HFF-Myc (cell line): ENCODE measurements around the gene GJB4.
"Not testable (repeated sequence)": the region's sequence is repeated elsewhere in the genome, so short reads cannot be mapped to it uniquely, and the experiment has no call there.

ENCODE experiments used
- DNase-seq: peaks from one replicate; pipeline ENCODE4 v3.0.0-alpha.2; 2011; ENCODE audit warnings: low read depth; ENCODE audit errors: extremely low read depth
- H3K4me3 ChIP-seq: replicated peaks from 2 replicates; pipeline ENCODE4 v1.5.1; 2011; ENCODE audit warnings: low read depth, mild to moderate bottlenecking, control low read depth, low read length
- CTCF ChIP-seq: IDR thresholded peaks from 2 replicates; pipeline ENCODE4 v1.5.1; 2012; ENCODE audit warnings: mild to moderate bottlenecking, low read depth, low read length, control low read depth; ENCODE audit errors: missing control alignments

The GJB4 gene

DNA sequence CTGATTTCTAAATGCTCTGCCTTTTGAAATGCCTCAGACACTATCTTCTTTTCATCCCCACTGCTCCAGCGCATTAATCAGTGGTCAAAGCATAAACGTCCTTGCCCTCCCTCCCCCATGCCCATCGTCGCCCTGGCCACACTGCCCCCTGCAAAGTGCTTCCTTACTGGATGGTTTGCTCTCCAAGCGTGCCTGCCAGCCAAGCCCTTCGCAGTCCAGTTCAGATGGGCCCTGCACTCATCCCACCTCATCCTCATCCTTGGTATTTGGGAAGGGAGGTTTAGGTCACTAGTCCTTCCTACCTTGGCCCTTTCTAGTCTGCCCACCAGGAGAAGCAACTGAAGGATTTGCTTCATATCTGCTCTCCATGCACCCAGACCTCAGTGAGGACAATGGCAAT is 36.4 kb downstream of the GJB4 start:
- H3K4me3 ChIP-seq, result no peak overlapping the region
- TF ChIP-seq CTCF, result no peak
- no peak for DNase-seq

DNA sequence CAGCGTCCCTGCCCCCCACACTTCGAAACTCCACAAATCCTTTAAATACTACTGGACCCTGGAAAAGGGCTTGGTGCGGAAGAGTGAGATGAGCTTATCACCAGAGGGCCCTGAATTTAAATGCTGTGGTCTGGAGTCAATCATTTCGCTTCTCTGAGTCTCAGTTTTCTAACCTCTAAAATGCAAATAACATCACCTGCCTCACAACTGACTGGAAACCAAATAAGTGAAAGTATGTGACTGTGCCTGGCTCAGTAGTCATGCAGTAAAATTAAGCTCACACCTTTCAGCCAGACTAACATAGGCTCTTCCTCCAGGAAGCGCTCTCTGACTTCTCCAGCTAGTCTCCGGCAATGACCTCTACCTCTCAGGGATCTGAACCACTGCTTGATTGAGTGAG is 37.5 kb downstream of the GJB4 start:
- no peak for TF ChIP-seq CTCF
- DNase-seq, result no peak
- no peak overlapping the region for H3K4me3 ChIP-seq

DNA sequence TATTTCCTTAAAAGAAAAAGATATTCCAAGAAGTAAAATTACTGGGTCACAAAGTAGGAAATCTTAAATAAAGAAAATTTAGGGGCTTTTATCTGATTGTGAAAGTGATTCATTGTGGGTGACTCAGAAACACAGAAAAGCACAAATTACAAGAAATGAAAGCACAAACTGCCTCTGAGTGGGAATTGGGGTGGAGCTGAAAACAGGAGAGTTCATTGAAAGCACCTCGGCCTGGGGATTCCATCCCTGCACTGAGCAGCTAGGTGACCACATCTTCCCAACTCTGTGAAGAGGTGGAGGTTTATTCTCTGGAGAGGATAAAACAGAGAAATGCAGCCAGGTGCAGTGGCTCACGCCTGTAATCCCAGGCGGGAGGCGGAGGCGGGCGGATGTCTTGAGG is 40.7 kb downstream of the GJB4 start:
- DNase-seq, result no peak
- no peak overlapping the region for H3K4me3 ChIP-seq
- no peak for TF ChIP-seq CTCF

GRCh38 chr1:34803770-34804169 is 44.2 kb downstream of the GJB4 start:
- no peak overlapping the region for H3K4me3 ChIP-seq
- TF ChIP-seq CTCF, result no peak
- DNase-seq, result no peak

- H3K4me3 ChIP-seq, result no peak overlapping the region
- no peak for TF ChIP-seq CTCF
- DNase-seq, result no peak
Observed at GRCh38 chr1:34806396-34806795, 46.9 kb downstream of the GJB4 start.

DNA sequence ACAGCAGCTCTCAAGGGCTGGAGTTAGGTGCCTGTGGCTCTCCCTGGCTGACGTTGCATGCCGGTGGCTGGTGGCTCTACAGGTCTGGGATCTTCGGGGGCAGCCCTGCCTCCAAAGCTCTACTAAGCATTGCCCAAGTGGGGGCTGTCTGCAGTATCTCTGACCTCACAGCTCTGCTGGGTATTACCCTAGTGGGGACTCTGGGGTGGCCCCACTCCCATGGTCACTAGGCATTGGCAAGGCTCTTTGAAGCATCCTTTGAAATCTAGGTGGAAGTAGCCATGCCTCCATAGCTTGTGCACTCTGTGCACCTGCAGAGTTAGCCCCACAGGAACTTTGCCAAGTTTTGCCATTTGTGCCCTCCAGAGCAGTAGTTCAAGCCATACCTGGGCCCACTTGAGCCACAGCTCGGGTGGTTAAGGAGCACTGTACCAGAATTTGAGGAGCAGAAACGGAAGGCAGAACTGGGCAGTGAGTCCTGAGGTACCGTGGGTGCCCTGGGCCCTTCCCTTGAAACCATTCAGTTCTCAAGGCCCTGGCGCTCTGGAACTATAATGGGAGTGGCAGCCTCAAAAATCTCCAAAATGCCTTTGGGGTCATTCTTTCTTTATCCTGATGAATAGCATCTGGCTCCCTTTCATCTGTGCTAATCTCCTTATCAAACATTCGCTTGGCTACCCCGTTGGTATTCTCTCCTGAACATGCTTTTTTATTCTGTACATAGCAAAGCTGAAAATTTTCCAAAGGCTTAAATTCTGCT is 48.7 kb downstream of the GJB4 start:
- TF ChIP-seq CTCF, result no peak
- no peak for DNase-seq

DNA sequence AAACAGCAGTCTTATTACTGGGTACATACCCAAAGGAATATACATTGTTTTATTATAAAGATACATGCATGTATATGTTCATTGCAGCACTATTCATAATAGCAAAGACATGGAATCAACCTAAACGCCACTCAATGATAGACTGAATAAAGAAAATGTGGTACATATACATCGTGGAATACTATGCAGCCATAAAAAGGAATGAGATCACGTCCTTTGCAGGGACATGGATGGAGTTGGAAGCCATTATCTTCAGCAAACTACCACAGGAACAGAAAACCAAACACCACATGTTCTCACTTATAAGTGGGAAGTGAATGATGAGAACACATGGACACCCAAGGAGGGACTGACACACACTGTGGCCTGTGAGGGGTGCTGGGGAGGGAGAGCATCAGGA is 51.2 kb downstream of the GJB4 start:
- DNase-seq, H3K4me3 ChIP-seq: not testable (repeated sequence)

More for the DNA sequence above, 48.7 kb downstream of the GJB4 start:
- no peak overlapping the region for H3K4me3 ChIP-seq
